Stimulated activated CD4-positive, alpha-beta T cell treated with anti-CD3 and anti-CD28 coated beads, TNF-alpha, amount 100 ng/mL, for 1 hour (primary cell): Measurements from ENCODE around the gene ITPKB.
"Not testable (repeated sequence)": the region's sequence is repeated elsewhere in the genome, so short reads cannot be mapped to it uniquely, and the experiment has no call there.

ENCODE experiments used
- DNase-seq, 3 donors: peaks; one replicate each; pipeline ENCODE4 v3.0.0-alpha.2; 2020; ENCODE audit warnings: low read depth in 3 of 3, low spot score in 1 of 3

The ITPKB gene

DNA sequence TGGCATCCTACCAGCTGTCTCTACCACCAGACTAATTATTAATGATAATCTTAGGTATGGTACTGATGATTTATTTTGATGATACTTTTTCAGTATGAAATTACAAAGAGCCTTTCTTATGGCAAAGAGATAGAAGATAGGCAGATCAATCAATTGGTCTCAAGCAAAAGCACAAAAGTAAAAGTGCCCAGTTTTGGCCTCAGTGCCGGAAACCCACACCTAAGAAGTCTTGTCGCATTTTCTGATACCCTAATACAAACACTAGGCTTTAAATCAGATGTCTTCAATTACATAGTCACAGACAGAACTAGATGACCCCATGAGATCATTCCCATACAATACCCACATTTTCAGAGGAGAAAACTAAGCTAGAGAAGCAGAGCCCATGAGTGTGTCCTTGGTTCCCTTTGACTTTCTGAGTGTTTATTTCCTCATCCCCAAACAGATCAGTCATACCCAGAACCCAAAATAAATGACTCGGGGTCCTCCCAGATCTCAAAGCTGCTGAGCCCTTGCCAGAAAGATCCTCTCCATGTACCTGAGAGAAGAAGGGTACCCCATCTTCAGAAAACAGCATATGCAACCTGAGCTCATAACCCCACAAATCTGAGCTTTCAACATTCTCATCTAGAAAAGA, 7.7 kb downstream of the ITPKB start:
- DNase-seq = no peak

- DNase-seq = no peak
These were observed 8.2 kb downstream of the ITPKB start for GRCh38 chr1:226730836-226731235.

DNA sequence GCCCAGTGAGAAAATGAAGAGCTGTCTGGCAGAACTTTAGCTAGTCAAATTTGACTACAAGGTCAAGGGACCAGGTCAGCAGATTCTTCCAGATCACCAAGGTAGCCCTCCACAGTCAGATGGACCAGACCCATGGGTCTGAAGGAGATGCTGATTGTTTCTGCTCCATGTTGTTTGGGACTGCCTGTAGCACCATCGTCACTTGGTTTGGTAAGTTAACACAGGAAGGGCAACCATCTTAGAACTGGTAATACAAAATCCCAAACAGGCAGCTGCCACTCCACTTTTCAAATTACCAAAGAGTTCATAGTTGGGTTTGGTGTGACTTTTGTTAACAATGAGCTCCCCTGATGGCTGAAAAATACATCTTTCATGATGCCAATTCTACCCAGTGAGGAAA, 9.0 kb downstream of the ITPKB start:
- no peak for DNase-seq

DNA sequence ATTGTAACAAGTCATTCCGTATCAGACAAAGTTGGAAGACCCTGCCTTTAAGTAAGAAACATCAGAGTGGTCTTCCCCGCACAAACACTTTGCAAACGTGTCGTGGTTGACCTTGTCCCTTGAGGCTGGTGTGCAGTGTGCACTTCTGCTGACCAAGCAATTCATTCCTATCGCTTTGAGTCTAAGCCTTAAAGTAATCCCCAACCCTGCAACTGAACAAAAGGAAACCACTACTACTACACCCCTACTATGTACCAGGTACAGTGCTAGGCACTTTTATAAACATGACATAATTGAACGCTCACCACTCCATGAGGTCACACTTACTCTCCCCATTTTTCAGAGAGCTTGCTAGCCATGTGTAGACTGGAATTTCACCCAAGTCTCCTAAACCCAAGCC, 10.6 kb downstream of the ITPKB start:
- DNase-seq = no peak

GRCh38 chr1:226725897-226726267, 13.2 kb downstream of the ITPKB start:
- DNase-seq = no peak

DNA sequence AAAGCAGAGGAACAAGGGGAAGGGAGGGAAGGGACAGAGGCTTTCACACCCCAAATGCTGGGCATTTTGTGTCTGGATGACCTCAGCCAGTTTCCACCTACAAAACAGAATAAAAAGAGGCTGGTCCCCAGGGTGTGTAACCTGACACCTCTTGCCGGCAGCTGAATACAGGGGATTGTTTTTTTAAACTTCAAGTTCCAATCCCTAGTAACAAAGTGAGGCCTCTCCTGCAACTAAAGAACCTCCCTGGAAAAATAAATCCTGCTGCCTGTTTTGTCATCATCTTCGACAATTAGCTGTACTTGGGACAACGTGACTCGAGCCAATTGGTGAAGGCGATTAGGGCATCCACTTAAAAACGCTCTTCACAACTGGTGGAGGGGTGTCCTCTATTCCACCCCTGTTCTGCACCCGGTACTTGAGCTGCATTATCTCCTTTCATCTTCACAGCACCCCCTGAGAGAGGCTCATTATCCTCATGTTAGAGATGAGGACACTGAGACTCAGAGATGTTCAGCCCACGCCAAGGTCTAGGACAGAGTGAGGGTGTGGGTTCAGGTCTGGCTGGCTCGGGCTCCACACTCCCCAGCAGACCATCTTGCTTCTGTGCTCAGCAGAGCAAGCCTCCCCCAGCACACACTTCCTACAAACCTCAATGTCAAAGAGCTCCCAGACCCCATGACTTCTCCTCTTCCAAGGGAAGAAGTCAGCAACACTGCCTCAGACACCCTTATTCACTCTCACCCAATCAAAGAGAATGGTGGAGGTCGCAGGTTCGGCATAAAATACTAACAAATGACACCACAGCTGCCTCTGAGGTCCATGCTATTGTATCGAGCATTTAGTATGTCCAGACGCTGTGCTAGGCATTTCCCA, 15.2 kb downstream of the ITPKB start:
- DNase-seq = no peak

GRCh38 chr1:226722901-226723656, 16.0 kb downstream of the ITPKB start:
- no peak for DNase-seq

GRCh38 chr1:226722240-226722900, 16.7 kb downstream of the ITPKB start:
- DNase-seq = no peak

DNA sequence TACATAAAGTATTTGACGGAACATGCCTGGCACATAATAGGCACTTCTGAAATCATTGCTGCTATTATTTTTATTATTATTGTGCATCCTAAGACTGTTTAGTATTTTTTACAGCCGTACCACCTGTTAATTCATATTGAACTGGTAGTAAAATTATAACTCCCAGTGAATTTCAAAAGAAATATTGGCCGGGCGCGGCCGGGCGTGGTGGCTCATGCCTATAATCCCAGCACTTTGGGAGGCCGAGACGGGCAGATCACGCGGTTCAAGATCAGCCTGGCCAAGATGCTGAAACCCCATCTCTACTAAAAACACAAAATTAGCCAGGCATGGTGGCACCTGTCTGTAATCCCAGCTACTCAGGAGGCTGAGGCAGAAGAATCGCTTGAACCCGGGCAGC, 18.5 kb downstream of the ITPKB start:
- not testable (repeated sequence) for DNase-seq

- DNase-seq = no peak
These were observed 19.3 kb downstream of the ITPKB start for GRCh38 chr1:226719596-226720387.

DNA sequence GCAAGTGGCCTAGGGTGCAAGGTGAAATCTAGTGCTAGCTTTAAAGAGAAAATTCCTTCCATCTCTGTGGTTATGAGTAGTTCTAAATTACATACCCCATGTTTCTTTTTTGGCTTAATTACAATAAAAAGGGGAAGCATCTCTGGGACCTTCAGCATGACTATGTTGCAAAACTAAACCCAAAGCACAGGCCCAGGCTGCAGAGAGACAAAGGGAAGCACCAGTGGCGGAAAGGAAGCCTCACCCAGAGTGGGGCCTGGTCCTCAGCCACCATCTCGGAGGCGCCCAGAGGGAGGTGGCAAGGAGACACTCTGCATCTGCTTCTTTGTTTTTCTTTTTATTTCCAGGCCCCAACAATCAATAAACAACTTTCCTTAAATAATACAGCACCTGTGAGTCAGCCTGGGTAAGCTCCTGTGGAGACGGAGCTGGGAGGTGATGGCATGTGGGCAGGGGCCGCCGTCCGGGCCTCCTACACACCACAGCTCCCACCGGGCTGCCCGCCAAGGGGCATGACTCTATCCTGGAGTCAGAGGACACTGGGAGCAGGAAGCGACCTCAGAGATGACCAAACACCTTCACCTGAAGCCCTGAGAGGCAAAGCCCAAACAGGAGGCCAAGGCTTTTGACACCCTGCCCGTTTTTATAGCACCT, 21.7 kb downstream of the ITPKB start:
- no peak for DNase-seq

DNA sequence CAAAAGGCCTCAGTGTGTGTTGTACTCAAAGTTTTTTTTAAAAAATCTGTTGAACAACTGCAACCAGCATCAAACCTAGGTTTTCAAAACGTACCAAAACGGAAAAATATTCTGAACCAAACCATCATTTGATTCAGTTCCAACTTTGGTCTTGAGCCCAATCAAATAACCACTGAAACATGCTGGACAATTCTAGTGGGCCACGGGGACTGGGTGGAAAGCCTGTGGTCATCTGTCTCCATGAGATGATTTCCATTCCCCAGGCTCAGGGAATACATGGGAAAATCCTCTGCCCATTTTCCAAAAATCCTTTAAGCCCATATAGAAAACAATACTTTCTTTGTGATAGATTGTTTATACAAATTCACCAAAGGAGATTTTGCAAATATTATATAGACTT, 22.5 kb downstream of the ITPKB start:
- DNase-seq = no peak

- DNase-seq = no peak
These were observed 24.9 kb downstream of the ITPKB start for GRCh38 chr1:226714148-226714547.

GRCh38 chr1:226712742-226713419, 26.2 kb downstream of the ITPKB start:
- no peak for DNase-seq

GRCh38 chr1:226711976-226712741, 26.9 kb downstream of the ITPKB start:
- no peak for DNase-seq

DNA sequence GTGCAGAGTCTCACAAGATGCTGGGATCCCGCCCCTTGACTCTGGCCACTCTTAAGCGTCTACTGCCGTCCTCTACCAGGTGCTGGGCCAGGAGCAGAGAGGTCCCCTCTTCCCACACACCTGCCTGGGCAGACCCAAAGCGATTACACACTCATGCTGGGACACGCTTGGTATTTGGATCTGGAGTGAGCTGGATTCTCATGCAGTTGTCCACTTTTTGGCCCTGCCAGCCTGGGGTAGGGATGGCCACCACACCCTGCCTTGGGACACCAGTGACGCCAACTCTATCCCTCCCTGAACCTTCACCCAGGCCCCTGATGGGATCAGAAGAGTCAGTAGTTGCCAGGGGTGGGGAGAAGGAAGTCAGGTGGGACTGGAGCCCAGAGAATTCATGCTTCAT, 28.6 kb downstream of the ITPKB start:
- no peak for DNase-seq

GRCh38 chr1:226709953-226710352, 29.1 kb downstream of the ITPKB start:
- DNase-seq = no peak

GRCh38 chr1:226708967-226709396, 30.1 kb downstream of the ITPKB start:
- no peak for DNase-seq

GRCh38 chr1:226708342-226708780, 30.7 kb downstream of the ITPKB start:
- DNase-seq = no peak
